ENCODE measurements around the gene USP46.
A peak's percentile ranks its signal among the peaks of the same experiment; 100 is the strongest.

DNA sequence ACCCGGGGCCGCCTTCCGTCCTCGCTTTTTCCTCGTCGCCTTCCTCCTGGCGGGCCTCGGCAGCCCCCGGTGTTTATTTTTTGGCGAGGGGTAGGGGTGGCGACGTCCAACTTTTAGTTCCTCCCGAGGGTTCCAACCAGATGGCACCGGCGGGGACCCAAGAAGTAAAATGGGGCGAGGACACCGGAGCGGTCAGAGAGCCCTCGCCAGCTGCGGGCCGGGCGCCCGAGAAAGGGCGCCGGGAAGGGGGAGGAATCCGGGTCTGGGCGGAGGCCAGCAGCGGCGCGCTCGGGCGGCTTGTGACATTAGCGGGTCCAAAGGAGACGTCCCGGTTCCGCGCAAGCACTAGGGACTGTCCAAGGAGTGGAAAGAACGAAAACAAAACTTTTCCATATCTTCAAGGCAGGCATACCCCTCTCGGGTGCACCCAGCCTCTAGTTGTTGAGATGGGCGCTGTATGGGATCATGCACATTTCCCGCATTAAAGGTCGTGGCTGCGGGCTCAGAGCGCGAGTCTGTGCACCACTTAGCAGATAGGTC lies 691 bp upstream of the USP46 start:
- TF ChIP-seq POLR2A (IDR thresholded peaks at IDR 0.05) (no peak), POLR2AphosphoS5 (IDR thresholded peaks at IDR 0.05) (peak in 1 of 3 donors; percentile 26)
- TF ChIP-seq, protein P1, sequence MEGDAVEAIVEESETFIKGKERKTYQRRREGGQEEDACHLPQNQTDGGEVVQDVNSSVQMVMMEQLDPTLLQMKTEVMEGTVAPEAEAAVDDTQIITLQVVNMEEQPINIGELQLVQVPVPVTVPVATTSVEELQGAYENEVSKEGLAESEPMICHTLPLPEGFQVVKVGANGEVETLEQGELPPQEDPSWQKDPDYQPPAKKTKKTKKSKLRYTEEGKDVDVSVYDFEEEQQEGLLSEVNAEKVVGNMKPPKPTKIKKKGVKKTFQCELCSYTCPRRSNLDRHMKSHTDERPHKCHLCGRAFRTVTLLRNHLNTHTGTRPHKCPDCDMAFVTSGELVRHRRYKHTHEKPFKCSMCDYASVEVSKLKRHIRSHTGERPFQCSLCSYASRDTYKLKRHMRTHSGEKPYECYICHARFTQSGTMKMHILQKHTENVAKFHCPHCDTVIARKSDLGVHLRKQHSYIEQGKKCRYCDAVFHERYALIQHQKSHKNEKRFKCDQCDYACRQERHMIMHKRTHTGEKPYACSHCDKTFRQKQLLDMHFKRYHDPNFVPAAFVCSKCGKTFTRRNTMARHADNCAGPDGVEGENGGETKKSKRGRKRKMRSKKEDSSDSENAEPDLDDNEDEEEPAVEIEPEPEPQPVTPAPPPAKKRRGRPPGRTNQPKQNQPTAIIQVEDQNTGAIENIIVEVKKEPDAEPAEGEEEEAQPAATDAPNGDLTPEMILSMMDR (IDR thresholded peaks at IDR 0.05 in 8 of 11, conservative IDR thresholded peaks at IDR 0.05 in 3 of 11): no peak

All from spleen (tissue), 7 donors.